GM21717 (cell line): ENCODE measurements around the gene OCA2.

Experiments used
- ATAC-seq: cut with Tn5 transposase; IDR thresholded peaks from one replicate; pipeline ENCODE4 v1.9.1; 2021; ENCODE audit warnings: mild to moderate bottlenecking, moderate library complexity; ENCODE audit not compliant: unreplicated experiment

OCA2 gene

DNA sequence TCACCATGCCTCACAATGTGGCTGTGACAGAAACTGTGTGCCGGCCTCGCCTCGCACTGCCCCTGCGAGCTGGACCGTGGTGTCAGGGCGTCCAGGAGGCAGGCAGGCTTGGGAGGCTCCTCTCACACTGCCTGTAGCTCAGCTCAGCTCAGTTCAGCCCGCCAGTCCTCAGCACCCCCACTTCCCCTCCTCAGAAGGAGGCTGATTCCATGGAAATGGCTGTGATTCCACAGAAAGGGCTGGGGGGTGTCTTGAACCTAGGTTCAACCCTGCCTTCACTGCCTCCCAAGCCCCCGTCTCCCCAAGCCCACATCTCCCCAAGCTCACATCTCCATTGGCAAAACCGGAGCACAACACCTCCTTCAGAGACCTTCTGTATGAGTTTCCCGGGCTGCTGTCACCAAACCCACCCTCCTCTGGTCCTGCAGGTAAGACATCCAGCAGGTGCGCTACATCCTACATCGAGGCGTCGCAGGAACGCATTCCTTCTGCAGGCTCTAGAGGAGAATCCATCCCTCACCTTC lies 94.0 kb downstream of the OCA2 start:
- ATAC-seq = no peak

- no peak for ATAC-seq
Observed at GRCh38 chr15:28004143-28005003, 94.7 kb downstream of the OCA2 start.

DNA sequence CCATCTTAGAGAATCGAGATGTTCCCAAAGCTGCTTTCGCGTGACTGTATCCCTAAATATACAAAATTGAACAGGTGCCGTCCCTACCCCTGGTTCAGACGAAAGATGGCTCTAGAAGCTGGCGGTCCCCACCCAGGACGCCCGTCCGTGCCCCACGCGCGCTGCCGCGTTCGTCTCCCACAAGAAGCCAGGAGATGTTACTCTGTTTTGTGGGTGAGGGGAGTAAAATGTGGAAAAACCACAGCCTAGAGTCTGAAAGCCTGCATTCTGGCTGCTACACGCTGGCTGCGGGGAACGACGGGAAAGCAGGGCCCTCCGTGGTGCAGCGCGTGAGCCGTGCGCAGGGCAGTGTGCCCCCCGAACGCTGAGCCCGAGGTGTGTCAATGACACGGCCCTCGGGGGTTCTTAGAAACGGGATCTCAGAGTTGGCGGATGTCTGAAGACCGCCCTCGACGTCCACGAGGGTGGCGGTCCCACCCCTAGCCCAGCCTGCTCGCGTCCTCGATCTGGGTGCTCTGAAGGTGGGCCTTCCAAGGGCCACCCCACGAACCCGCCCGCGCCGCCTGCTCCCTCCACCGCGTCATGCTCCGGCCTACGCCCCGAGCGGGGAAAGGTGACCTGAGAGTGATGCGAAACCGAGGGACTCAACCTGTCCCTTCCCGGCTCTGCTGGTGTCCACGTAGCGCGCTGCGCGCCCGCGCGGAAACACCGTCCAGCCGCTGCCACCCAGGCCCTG lies 95.6 kb downstream of the OCA2 start:
- ATAC-seq = no peak

GRCh38 chr15:28002867-28003266 lies 96.2 kb downstream of the OCA2 start:
- ATAC-seq = no peak

DNA sequence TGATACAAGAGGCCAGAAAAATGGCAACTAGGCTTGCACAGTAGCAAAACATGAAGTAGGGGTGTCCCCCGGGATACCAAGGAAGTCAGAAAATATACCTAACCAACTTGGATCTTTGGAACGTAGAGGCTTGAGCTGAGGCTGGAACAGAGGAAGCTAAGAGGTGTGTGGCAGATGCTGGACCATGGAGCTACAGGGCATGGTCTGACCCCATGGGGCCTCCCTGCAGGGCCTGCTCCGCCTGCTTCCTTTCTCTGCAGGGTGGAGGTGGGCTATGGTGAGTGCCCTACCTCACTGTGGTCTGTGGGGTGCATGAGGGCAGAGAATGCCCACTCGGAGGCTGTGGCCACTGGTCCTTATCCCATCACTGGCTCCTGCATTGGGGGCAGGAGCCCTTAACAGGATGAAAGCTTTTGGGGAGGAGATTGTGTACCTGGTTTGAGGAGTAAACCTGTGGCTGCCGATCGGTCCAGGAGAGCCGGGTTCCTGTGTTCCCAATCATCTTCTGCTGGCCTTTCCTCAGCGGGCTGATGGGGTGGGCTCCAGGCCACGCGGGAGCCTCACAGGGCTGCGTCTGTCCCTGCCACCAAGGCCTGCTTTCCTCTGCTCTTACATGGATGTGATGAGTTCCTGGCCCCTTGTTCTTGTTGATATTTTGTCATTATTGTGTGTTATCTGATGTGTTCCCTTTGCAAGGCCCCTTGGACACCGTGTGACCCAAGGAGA lies 96.8 kb downstream of the OCA2 start:
- no peak for ATAC-seq

GRCh38 chr15:28001641-28002040 lies 97.5 kb downstream of the OCA2 start:
- no peak for ATAC-seq

GRCh38 chr15:27993996-27994780 lies 104.9 kb downstream of the OCA2 start:
- ATAC-seq = no peak

DNA sequence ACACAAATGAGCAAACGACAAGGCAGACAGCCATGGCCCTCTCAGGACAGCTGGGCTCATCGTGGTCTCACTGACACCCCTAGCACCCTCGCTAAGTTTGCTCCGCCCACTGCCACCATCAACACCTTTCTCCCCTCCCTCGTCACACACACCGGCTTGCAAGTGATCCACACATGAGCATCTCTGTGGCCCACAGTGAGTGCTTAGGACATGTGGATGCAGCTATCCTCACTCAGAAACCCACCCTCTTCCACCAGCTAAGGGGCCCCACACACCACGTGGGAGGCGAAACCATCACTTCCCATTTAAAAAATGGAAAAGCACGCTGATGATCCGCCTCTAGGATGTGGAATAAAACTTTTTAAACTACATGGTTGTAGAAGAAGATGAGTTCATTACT lies 105.6 kb downstream of the OCA2 start:
- ATAC-seq = no peak

DNA sequence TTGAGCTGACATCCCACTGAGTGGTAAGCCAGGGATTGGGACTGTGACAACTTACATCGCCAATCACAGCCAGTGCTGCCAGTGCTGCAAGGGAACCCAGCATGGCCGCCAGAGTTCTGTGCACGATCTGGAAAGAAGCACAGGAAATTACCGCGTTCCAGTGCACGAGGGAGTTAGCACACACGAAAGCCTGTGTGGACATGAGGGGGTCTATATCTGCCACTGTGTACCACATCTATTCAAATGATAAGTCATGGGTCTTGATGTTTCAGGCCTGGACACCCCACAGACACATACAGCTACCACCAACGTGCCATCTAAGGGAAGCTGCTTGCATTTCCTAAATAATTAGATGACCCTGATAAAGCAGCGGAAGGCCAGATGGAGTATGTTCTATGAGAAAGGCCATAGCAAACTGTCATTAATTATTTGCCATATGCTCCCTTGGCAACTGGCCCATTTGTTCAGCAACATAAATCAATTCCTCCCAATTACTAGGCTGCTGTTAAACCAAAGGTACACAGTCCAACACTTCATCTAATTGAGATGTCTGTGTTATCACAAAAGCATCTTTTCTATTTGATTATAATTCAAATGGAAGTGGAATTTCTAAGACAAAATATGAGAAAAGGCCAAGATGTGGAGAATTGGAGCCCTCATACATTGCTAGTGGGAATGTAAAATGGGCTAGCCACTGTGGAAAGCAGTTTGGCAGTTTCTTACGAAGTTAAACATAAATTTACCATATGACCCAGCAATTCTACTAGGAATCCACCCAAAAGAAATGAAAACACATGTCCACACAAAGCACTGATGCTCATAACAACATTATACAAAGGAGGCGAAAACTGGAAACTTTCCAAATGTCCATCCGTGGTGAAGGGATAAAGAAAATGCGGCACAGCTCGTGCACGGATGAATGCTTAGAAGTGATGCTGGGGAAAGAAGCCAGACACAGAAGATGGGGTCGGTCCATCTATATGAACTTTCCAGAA lies 108.3 kb downstream of the OCA2 start:
- ATAC-seq = no peak

GRCh38 chr15:27989838-27990237 lies 109.3 kb downstream of the OCA2 start:
- ATAC-seq = no peak

- no peak for ATAC-seq
Observed at GRCh38 chr15:27989427-27989826, 109.7 kb downstream of the OCA2 start.

GRCh38 chr15:27985099-27985498 lies 114.0 kb downstream of the OCA2 start:
- no peak for ATAC-seq

GRCh38 chr15:27983496-27983895 lies 115.6 kb downstream of the OCA2 start:
- ATAC-seq = no peak

DNA sequence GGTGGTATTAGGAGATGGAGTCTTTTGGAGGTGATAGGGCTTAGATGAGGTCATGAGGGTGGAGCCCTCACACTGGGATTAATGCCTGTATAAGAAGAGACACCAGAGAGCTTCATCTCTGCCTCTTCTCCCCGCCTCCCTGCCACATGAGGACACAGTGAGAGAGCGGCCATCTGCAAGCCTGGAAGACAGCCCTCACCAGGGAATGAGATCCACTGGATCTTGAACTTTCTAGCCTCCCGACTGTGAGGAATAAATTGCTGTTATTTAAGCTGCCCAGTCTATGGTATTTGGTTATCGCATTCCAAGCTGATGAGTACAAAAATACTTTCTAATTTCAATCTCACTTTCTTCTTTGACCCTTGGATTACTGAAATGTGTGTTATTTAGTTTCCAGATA lies 121.4 kb downstream of the OCA2 start:
- ATAC-seq = no peak

- no peak for ATAC-seq
Observed at GRCh38 chr15:27973886-27974285, 125.2 kb downstream of the OCA2 start.

GRCh38 chr15:27970661-27971392 lies 128.3 kb downstream of the OCA2 start:
- ATAC-seq = no peak

DNA sequence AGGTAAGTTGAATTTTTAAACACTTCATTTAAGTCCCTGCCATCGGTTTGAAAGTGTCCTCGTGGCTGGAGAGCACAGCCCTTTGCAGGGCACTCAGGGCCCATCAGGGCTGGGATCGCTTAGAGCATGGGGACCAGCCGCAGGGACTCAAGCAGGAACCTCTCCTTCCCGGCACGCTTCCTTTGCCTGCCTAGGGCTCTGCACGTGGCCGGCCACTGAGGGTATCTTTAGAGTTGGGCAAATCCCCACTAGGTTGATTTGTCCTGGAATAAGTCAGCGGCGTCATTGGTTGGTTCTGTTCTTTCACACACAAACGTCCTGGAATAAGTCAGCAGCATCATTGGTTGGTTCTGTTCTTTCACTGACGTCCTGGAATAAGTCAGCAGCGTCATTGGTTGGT lies 131.6 kb downstream of the OCA2 start:
- ATAC-seq = no peak

DNA sequence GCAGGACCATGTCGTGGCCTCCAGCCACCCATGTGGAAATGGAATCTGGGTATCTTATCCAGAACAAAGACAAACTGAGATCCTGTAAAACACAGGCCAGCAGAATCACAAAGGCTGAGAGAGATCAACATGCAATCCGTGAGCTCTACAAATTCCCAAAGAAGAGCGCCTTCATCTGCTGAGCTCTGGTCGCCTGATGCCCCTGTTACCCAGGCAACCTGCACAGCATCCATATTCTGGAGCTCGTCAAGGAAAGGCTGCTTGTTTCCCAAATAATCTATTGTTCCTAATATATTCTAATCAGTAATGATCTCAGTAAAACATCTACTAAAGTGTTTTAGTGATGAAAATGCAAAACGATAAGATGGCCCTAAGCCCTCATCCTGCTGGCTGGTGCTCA lies 133.6 kb downstream of the OCA2 start:
- ATAC-seq = no peak

DNA sequence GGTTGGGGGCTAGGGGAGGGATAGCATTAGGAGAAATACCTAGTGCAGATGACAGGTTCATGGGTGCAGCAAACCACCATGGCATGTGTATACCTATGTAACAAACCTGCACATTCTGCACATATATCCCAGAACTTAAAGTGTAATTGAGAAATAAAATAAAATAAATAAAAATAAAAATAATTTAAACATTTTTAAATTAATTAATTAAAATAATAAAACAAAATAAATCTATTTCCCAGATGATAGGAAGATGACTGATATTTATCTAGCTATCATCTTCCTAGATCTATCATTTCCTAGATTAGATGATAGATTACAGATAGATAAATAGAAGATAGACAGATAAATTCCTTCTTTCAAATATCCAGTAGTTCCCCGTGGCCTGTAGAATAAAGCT lies 137.3 kb downstream of the OCA2 start:
- ATAC-seq = no peak
